Stomach (tissue), 4 donors: ENCODE data around the gene LLGL1.

Experiments
- POLR2A ChIP-seq, 4 donors: fragments of 450-650 bp; IDR thresholded peaks; one replicate each; pipeline ENCODE4 v1.6.1; 2016; ENCODE audit warnings: antibody characterized with exemption in 4 of 4, control low read depth in 2 of 4, mild to moderate bottlenecking in 1 of 4, moderate library complexity in 1 of 4
- POLR2AphosphoS5 ChIP-seq, 3 donors: sonication (generic); formaldehyde crosslinking; IDR thresholded peaks; one replicate each; pipeline ENCODE4 v1.6.1; 2016; ENCODE audit warnings: antibody characterized with exemption in 3 of 3
- TF ChIP-seq, protein P1 (sequence below), 7 experiments: fragments of 450-650 bp in 4 of 7; fragments of 200-600 bp in 3 of 7; sonication (generic) in 3 of 7; IDR thresholded peaks; one replicate each; pipeline ENCODE4 v1.5.1; 2016 to 2019; ENCODE audit warnings: antibody characterized with exemption in 7 of 7, control low read depth in 2 of 7, mild to moderate bottlenecking in 1 of 7

GRCh38 chr17:18195246-18195645 lies 30.2 kb upstream of the LLGL1 start:
- TF ChIP-seq, protein P1, sequence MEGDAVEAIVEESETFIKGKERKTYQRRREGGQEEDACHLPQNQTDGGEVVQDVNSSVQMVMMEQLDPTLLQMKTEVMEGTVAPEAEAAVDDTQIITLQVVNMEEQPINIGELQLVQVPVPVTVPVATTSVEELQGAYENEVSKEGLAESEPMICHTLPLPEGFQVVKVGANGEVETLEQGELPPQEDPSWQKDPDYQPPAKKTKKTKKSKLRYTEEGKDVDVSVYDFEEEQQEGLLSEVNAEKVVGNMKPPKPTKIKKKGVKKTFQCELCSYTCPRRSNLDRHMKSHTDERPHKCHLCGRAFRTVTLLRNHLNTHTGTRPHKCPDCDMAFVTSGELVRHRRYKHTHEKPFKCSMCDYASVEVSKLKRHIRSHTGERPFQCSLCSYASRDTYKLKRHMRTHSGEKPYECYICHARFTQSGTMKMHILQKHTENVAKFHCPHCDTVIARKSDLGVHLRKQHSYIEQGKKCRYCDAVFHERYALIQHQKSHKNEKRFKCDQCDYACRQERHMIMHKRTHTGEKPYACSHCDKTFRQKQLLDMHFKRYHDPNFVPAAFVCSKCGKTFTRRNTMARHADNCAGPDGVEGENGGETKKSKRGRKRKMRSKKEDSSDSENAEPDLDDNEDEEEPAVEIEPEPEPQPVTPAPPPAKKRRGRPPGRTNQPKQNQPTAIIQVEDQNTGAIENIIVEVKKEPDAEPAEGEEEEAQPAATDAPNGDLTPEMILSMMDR (IDR thresholded peaks at IDR 0.05): no peak
- TF ChIP-seq POLR2A (IDR thresholded peaks at IDR 0.05) (no peak), POLR2AphosphoS5 (IDR thresholded peaks at IDR 0.05) (no peak)
